GM23338 (cell line): ENCODE data around the gene GNAS. TPM values are rescaled to one million over a fixed set of nuclear protein-coding genes. Genes with fewer than 3 reads are reported as not detected.

ENCODE experiments used
- ATAC-seq: fragments of 200-7000 bp; cut with Tn5 transposase; 3 replicates; pipeline ENCODE4 v1.9.1; 2020
- DNase-seq: peaks from one replicate; pipeline ENCODE4 v3.0.0-alpha.2; 2015; ENCODE audit warnings: low spot score
- H2AFZ ChIP-seq: fragments of 200-600 bp; sonication (generic); 2 replicates; pipeline ENCODE4 v1.8.0; 2016; ENCODE audit warnings: antibody characterized with exemption, mild to moderate bottlenecking, moderate library complexity
- H3F3A ChIP-seq: fragments of 200-600 bp; sonication (generic); replicated peaks from 2 replicates; pipeline ENCODE4 v1.8.0; 2017; ENCODE audit warnings: antibody characterized with exemption, mixed run types, low read depth
- H3K27ac ChIP-seq: fragments of 200-600 bp; sonication (generic); 2 replicates; pipeline ENCODE4 v1.6.1; 2016; ENCODE audit warnings: low read depth
- H3K27me3 ChIP-seq: fragments of 200-600 bp; sonication (generic); 2 replicates; pipeline ENCODE4 v1.8.0; 2016; ENCODE audit warnings: mild to moderate bottlenecking, mixed run types, moderate library complexity; ENCODE audit not compliant: insufficient read depth
- H3K36me3 ChIP-seq: fragments of 200-600 bp; sonication (generic); 2 replicates; pipeline ENCODE4 v1.8.0; 2016; ENCODE audit warnings: mild to moderate bottlenecking; ENCODE audit not compliant: insufficient read depth
- H3K4me1 ChIP-seq: fragments of 200-600 bp; sonication (generic); 2 replicates; pipeline ENCODE4 v1.8.0; 2016; ENCODE audit warnings: mild to moderate bottlenecking, moderate library complexity; ENCODE audit not compliant: insufficient read depth
- H3K4me2 ChIP-seq: fragments of 200-600 bp; sonication (generic); 2 replicates; pipeline ENCODE4 v1.7.1; 2017; ENCODE audit warnings: mixed run types
- H3K4me3 ChIP-seq: fragments of 200-600 bp; sonication (generic); 2 replicates; pipeline ENCODE4 v1.6.1; 2016; ENCODE audit warnings: mixed run types
- H3K79me2 ChIP-seq: fragments of 200-600 bp; sonication (generic); replicated peaks from 2 replicates; pipeline ENCODE4 v1.8.0; 2017; ENCODE audit warnings: mild to moderate bottlenecking; ENCODE audit not compliant: insufficient read depth
- H3K9me2 ChIP-seq: fragments of 200-600 bp; sonication (generic); 2 replicates; pipeline ENCODE4 v1.8.0; 2017; ENCODE audit not compliant: insufficient read depth
- H4K20me1 ChIP-seq: fragments of 200-600 bp; sonication (generic); replicated peaks from 2 replicates; pipeline ENCODE4 v1.8.0; 2017; ENCODE audit warnings: mild to moderate bottlenecking; ENCODE audit not compliant: insufficient read depth
- H3K27ac Mint-ChIP-seq: 2 replicates; pipeline ENCODE4 v1.8.0; 2020; ENCODE audit warnings: inconsistent platforms, mild to moderate bottlenecking, moderate library complexity, mixed read lengths
- H3K27me3 Mint-ChIP-seq: 3 replicates; pipeline ENCODE4 v1.8.0; 2022; ENCODE audit warnings: low read depth, mild to moderate bottlenecking, moderate library complexity, mixed read lengths, inconsistent platforms; ENCODE audit not compliant: insufficient read depth, poor library complexity
- H3K36me3 Mint-ChIP-seq: 3 replicates; pipeline ENCODE4 v1.8.0; 2021; ENCODE audit warnings: low read depth, mild to moderate bottlenecking, inconsistent platforms, moderate library complexity, mixed read lengths
- H3K4me1 Mint-ChIP-seq: 3 replicates; pipeline ENCODE4 v1.8.0; 2020; ENCODE audit warnings: mild to moderate bottlenecking, inconsistent platforms, mixed read lengths
- H3K4me3 Mint-ChIP-seq: 3 replicates; pipeline ENCODE4 v1.8.0; 2021; ENCODE audit warnings: moderate library complexity, mild to moderate bottlenecking, inconsistent platforms, mixed read lengths
- H3K9me3 Mint-ChIP-seq: 3 replicates; pipeline ENCODE4 v1.8.0; 2020; ENCODE audit warnings: moderate library complexity, mild to moderate bottlenecking, inconsistent platforms, mixed read lengths
- CREB1 ChIP-seq: fragments of 250-450 bp; sonication (Bioruptor Pico); IDR thresholded peaks from 2 replicates; pipeline ENCODE4 v1.5.0; 2020; ENCODE audit warnings: low read depth, mild to moderate bottlenecking, moderate library complexity
- CTCF ChIP-seq, 2 experiments: fragments of 200-600 bp in 1 of 2; sonication (generic) in 1 of 2; conservative IDR thresholded peaks; 2 replicates each; pipeline versions ENCODE4 v1.5.1 to v1.6.1; 2016 to 2017; ENCODE audit warnings: antibody characterized with exemption in 2 of 2, low read depth in 2 of 2, mild to moderate bottlenecking in 2 of 2, moderate library complexity in 1 of 2
- NANOG ChIP-seq: IDR thresholded peaks from 2 replicates; pipeline ENCODE4 v1.6.1; 2016; ENCODE audit warnings: antibody characterized with exemption, borderline replicate concordance
- POLR2AphosphoS5 ChIP-seq: IDR thresholded peaks from 2 replicates; pipeline ENCODE4 v1.6.1; 2016; ENCODE audit warnings: antibody characterized with exemption, low read depth
- STAT1 ChIP-seq: IDR thresholded peaks from one replicate; pipeline ENCODE4 v1.6.1; 2016; ENCODE audit warnings: antibody characterized with exemption; ENCODE audit not compliant: unreplicated experiment
- microRNA counts: library from miRNA; unstranded; fragments of <30 nt; microRNA quantifications from one replicate; lab custom pipeline; 2017
- microRNA-seq: library from miRNA; unstranded; fragments of <30 nt; microRNA quantifications from one replicate; pipeline ENCODE4, GENCODE V29; 2017
- polyA plus RNA-seq: library from polyadenylated mRNA; unstranded; fragments of >200 nt; fragmentation: Nextera tagmentation; extraction: Ambion mirVana; gene quantifications from 2 replicates; pipeline ENCODE4 v1.2.1, GENCODE V29; 2016
- small RNA-seq: library from RNA; depleted of rRNA; stranded (forward); fragments of <200 nt; gene quantifications from one replicate; pipeline ENCODE3, GENCODE V24; 2014; ENCODE audit warnings: low replicate concordance
- total RNA-seq: library from RNA; depleted of rRNA; stranded (reverse); fragments of >200 nt; shearing (Covaris generic); gene quantifications from 2 replicates; pipeline ENCODE4 v1.2.3, GENCODE V29; 2014; rRNA removed
- TF ChIP-seq, protein P1 (sequence below): fragments of 250-450 bp; sonication (Bioruptor Pico); IDR thresholded peaks from 2 replicates; pipeline ENCODE4 v1.5.0; 2020; ENCODE audit warnings: mild to moderate bottlenecking, moderate library complexity

GNAS gene
- total and polyA plus RNA-seq, 2 experiments from 2014 or later: 917 to 1,042 TPM

GRCh38 chr20:58959652-58960051 lies 107.1 kb downstream of the GNAS start:
- Mint-ChIP-seq H3K36me3 (no peaks in the 10 kb centered on the region), H3K4me3 (no peak overlapping the region), H3K4me1 (no peaks in the 10 kb centered on the region), H3K9me3 (no peaks in the 10 kb centered on the region), H3K27me3 (peaks cover 6% of the 10 kb centered on the region), H3K27ac (no peak overlapping the region)
- no peak for TF ChIP-seq POLR2AphosphoS5
- TF ChIP-seq STAT1: no peak
- TF ChIP-seq, protein P1, sequence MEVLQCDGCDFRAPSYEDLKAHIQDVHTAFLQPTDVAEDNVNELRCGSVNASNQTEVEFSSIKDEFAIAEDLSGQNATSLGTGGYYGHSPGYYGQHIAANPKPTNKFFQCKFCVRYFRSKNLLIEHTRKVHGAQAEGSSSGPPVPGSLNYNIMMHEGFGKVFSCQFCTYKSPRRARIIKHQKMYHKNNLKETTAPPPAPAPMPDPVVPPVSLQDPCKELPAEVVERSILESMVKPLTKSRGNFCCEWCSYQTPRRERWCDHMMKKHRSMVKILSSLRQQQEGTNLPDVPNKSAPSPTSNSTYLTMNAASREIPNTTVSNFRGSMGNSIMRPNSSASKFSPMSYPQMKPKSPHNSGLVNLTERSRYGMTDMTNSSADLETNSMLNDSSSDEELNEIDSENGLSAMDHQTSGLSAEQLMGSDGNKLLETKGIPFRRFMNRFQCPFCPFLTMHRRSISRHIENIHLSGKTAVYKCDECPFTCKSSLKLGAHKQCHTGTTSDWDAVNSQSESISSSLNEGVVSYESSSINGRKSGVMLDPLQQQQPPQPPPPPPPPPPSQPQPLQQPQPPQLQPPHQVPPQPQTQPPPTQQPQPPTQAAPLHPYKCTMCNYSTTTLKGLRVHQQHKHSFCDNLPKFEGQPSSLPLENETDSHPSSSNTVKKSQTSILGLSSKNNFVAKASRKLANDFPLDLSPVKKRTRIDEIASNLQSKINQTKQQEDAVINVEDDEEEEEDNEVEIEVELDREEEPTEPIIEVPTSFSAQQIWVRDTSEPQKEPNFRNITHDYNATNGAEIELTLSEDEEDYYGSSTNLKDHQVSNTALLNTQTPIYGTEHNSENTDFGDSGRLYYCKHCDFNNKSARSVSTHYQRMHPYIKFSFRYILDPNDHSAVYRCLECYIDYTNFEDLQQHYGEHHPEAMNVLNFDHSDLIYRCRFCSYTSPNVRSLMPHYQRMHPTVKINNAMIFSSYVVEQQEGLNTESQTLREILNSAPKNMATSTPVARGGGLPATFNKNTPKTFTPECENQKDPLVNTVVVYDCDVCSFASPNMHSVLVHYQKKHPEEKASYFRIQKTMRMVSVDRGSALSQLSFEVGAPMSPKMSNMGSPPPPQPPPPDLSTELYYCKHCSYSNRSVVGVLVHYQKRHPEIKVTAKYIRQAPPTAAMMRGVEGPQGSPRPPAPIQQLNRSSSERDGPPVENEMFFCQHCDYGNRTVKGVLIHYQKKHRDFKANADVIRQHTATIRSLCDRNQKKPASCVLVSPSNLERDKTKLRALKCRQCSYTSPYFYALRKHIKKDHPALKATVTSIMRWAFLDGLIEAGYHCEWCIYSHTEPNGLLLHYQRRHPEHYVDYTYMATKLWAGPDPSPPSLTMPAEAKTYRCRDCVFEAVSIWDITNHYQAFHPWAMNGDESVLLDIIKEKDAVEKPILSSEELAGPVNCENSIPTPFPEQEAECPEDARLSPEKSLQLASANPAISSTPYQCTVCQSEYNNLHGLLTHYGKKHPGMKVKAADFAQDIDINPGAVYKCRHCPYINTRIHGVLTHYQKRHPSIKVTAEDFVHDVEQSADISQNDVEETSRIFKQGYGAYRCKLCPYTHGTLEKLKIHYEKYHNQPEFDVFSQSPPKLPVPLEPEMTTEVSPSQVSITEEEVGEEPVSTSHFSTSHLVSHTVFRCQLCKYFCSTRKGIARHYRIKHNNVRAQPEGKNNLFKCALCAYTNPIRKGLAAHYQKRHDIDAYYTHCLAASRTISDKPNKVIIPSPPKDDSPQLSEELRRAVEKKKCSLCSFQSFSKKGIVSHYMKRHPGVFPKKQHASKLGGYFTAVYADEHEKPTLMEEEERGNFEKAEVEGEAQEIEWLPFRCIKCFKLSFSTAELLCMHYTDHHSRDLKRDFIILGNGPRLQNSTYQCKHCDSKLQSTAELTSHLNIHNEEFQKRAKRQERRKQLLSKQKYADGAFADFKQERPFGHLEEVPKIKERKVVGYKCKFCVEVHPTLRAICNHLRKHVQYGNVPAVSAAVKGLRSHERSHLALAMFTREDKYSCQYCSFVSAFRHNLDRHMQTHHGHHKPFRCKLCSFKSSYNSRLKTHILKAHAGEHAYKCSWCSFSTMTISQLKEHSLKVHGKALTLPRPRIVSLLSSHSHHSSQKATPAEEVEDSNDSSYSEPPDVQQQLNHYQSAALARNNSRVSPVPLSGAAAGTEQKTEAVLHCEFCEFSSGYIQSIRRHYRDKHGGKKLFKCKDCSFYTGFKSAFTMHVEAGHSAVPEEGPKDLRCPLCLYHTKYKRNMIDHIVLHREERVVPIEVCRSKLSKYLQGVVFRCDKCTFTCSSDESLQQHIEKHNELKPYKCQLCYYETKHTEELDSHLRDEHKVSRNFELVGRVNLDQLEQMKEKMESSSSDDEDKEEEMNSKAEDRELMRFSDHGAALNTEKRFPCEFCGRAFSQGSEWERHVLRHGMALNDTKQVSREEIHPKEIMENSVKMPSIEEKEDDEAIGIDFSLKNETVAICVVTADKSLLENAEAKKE: no peak
- TF ChIP-seq CREB1 (CRISPR knock-in tag): no peak
- no peak for TF ChIP-seq CTCF (conservative IDR thresholded peaks at IDR 0.05; ENCODE audit: low read depth in 2 of 2)
- no peak for TF ChIP-seq NANOG
- H3K4me2 ChIP-seq: no peak overlapping the region
- H3K27me3 ChIP-seq: no peaks in the 10 kb centered on the region
- H3K4me1 ChIP-seq: no peaks in the 10 kb centered on the region
- H3F3A ChIP-seq: no peaks in the 10 kb centered on the region
- DNase-seq (no peak), ATAC-seq (no peak)
- H3K36me3 ChIP-seq: no peaks in the 10 kb centered on the region
- H3K9me2 ChIP-seq: no peaks in the 10 kb centered on the region
- H2AFZ ChIP-seq: peak overlapping the region; percentile 91
- no peaks in the 10 kb centered on the region for H4K20me1 ChIP-seq
- no peak overlapping the region for H3K4me3 ChIP-seq
- no peaks in the 10 kb centered on the region for H3K79me2 ChIP-seq
- H3K27ac ChIP-seq: no peak overlapping the region

MicroRNAs encoded within 50 kb of the gene (microRNA counts, 767-probe panel; counts per million panel counts)
- microRNA hsa-miR-296-3p (lab: Ali Mortazavi, UCI) (not detected), microRNA hsa-miR-296-5p (lab: Ali Mortazavi, UCI) (11,168 counts per million, percentile 78 among the panel's probes with 10 or more counts), microRNA hsa-miR-298 (lab: Ali Mortazavi, UCI) (not detected)

Small RNA genes lying within 50 kb of the gene (microRNA-seq; reads per million reads assigned to microRNA genes)
- gene MIR298: 1.1 reads per million

Small RNA genes lying within 50 kb of the gene (small RNA-seq; reads per million reads assigned to genes)
- gene MIR298 (0.12 reads per million), gene RF02127 (not detected), gene RF02128 (not detected), gene RF02130 (not detected), gene RF02131 (not detected)

Other genes with a start within 250 kb of the GNAS start
- gene STX16, start 201.4 kb upstream of the GNAS start, total RNA-seq: 66.5 and 70.5 TPM in 2 replicates
- gene STX16, start 201.4 kb upstream of the GNAS start, polyA plus RNA-seq: 27.7 and 31.2 TPM in 2 replicates
- 24.1 and 30.0 TPM in 2 replicates for gene NPEPL1, start 159.9 kb upstream of the GNAS start, total RNA-seq
- 17.8 and 23.5 TPM in 2 replicates for gene NPEPL1, start 159.9 kb upstream of the GNAS start, polyA plus RNA-seq
- gene GNAS-AS1, start 1.8 kb upstream of the GNAS start, total RNA-seq: 12.1 and 15.0 TPM in 2 replicates
- gene GNAS-AS1, start 1.8 kb upstream of the GNAS start, polyA plus RNA-seq: 11.3 and 12.3 TPM in 2 replicates
- 67.0 and 75.8 TPM in 2 replicates for gene NELFCD, start 128.5 kb downstream of the GNAS start, total RNA-seq
- 52.1 and 52.9 TPM in 2 replicates for gene NELFCD, start 128.5 kb downstream of the GNAS start, polyA plus RNA-seq
- gene CTSZ, start 154.5 kb downstream of the GNAS start, total RNA-seq: 41.4 and 47.7 TPM in 2 replicates
- gene CTSZ, start 154.5 kb downstream of the GNAS start, polyA plus RNA-seq: 0.58 and 0.63 TPM in 2 replicates
- not detected in 2 replicates for gene TUBB1, start 166.7 kb downstream of the GNAS start, total RNA-seq
- gene TUBB1, start 166.7 kb downstream of the GNAS start, polyA plus RNA-seq: not detected in 2 replicates
- 8.5 and 12.9 TPM in 2 replicates for gene ATP5F1E, start 179.6 kb downstream of the GNAS start, total RNA-seq
- gene ATP5F1E, start 179.6 kb downstream of the GNAS start, polyA plus RNA-seq: 211 and 233 TPM in 2 replicates
- gene PRELID3B, start 190.1 kb downstream of the GNAS start, total RNA-seq: 43.6 and 47.4 TPM in 2 replicates
- gene PRELID3B, start 190.1 kb downstream of the GNAS start, polyA plus RNA-seq: 33.4 and 42.7 TPM in 2 replicates